NCI-H2196 treated with DMSO at 0.1 percent for 48 hours (cell line): ENCODE results near the gene CFD.
"Not testable (repeated sequence)": the region's sequence is repeated elsewhere in the genome, so short reads cannot be mapped to it uniquely, and the experiment has no call there.

Source experiments
- DNase-seq: peaks from one replicate; lab custom pipeline; 2025; ENCODE audit not compliant: unreplicated experiment; lab: John Stamatoyannopoulos, UW

The CFD gene

DNA sequence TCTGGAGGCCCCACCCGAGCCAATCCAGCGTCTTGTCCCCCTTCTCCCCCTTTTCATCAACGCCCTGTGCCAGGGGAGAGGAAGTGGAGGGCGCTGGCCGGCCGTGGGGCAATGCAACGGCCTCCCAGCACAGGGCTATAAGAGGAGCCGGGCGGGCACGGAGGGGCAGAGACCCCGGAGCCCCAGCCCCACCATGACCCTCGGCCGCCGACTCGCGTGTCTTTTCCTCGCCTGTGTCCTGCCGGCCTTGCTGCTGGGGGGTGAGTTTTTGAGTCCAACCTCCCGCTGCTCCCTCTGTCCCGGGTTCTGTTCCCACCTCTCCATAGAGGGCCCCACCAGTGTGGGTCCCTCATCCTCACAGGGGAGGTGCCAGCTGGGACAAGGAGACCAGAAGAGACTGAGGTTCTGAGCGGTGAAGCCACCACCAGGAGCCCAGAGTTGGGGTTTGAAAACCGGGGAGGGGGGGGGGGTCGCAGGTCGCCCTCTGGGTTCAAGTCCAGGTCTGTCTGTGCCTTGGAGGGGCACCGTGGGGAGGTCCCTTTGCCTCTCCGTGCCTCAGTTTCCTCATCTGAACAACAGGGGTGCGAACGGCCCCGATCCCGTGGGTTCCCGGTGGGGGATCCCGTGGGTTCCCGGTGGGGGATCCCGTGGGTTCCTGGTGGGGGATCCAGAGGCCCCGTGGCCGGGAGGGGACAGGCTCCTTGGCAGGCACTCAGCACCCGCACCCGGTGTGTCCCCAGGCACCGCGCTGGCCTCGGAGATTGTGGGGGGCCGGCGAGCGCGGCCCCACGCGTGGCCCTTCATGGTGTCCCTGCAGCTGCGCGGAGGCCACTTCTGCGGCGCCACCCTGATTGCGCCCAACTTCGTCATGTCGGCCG, 7.1 kb upstream of the CFD start, which contains the start of gene ELANE:
Gene ELANE, plus strand, starts transcription at position 168 of the 878 bp plus-strand sequence. Its CDS starts 26 bp downstream, at position 194.
- no peak for DNase-seq

DNA sequence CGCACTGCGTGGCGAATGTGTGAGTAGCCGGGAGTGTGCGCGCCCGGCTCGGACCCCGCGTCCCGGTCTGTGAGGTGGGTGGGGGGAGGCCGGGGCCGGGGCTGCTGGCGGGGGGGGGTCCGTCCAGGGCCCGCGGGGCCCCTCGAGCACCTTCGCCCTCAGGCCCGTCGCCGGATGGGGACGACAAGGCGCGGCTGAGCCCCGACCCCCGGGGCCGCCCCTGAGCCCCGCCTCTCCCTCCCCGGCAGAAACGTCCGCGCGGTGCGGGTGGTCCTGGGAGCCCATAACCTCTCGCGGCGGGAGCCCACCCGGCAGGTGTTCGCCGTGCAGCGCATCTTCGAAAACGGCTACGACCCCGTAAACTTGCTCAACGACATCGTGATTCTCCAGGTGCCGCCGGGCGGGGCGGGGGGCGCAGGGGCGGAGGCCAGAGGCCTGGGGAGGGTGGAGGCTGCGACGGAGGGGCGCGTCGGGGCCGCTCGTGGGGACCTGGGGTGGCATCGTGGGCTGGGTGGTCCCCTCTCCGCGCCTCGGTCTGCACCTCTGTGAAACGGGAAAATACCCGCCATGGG, 6.4 kb upstream of the CFD start:
- no peak for DNase-seq

DNA sequence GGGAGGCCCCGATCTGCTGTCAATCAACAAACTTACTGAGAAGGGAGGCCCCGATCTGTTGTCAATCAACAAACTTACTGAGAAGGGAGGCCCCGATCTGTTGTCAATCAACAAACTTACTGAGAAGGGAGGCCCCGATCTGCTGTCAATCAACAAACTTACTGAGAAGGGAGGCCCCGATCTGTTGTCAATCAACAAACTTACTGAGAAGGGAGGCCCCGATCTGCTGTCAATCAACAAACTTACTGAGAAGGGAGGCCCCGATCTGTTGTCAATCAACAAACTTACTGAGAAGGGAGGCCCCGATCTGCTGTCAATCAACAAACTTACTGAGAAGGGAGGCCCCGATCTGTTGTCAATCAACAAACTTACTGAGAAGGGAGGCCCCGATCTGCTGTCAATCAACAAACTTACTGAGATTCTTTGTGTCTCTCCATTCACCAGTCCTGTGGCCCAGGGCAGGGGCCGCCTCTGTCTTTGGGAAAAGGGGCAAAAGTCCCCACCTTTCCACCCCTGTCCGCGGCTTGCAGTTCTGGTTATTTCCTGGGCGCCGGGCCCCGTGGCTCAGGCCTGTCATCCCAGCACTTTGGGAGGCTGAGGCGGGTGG, 5.7 kb upstream of the CFD start:
- not testable (repeated sequence) for DNase-seq

DNA sequence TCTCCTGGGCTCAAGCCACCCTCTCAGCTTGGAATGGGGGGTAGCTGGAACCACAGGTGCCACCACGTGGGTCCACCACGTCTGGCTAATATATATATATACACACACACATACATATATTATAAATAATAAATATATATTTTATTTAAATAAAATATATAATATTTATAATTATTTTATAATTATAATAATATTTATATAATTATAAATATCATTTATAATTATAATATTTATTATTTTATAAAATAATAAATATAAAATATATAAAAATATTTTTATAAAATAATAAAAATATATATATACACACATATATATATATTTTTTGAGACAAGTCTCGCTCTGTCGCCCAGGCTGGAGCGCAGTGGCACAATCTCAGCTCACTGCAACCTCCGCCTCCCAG, 4.9 kb upstream of the CFD start:
- DNase-seq, result no peak

DNA sequence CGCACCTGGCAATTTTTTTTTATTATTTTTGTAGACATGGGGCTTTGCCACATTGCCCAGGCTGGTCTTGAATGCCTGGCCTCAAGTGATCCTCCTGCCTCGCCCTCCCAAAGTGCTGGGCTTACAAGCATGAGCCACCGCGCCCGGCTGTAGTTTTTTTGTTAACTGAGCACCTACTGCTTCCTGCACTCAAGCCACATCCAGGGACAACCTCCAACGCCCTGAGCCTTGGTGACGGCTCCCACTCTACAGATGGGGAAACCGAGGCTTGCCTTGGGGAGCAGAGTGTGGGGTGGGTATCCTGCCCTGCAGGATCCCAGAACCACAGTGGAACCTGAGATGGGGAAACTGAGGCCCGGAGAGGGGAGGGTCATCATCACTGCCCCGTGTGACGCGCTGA, 4.3 kb upstream of the CFD start:
- no peak for DNase-seq

DNA sequence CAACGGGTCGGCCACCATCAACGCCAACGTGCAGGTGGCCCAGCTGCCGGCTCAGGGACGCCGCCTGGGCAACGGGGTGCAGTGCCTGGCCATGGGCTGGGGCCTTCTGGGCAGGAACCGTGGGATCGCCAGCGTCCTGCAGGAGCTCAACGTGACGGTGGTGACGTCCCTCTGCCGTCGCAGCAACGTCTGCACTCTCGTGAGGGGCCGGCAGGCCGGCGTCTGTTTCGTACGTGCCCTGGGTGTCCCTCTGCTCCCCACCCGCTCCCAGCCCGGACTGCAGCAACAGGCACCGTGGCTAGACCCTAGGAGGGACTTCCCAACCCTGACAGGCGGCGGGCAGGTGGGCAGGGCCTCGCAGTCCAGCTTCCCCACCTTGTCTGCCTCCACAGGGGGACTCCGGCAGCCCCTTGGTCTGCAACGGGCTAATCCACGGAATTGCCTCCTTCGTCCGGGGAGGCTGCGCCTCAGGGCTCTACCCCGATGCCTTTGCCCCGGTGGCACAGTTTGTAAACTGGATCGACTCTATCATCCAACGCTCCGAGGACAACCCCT, 3.8 kb upstream of the CFD start:
- DNase-seq, result no peak

DNA sequence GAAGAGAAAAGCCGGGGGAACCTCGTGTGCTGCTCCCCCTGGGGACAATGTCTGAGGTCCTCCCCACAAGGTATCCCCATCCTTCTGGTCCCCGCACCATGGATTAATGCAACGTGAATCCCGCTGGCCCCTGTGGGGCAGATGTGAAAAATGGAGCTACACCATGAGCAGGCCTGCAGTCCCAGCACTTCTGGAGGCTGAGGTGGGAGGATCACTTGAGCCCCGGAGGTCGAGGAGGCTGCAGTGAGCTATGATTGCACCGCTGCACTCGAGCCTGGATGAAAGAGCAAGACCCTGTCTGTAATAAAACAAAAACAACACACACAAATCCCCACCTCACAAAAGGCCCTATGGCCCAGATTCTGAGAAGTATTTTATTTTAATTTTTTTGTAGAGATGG, 1.2 kb upstream of the CFD start:
- DNase-seq, result no peak

DNA sequence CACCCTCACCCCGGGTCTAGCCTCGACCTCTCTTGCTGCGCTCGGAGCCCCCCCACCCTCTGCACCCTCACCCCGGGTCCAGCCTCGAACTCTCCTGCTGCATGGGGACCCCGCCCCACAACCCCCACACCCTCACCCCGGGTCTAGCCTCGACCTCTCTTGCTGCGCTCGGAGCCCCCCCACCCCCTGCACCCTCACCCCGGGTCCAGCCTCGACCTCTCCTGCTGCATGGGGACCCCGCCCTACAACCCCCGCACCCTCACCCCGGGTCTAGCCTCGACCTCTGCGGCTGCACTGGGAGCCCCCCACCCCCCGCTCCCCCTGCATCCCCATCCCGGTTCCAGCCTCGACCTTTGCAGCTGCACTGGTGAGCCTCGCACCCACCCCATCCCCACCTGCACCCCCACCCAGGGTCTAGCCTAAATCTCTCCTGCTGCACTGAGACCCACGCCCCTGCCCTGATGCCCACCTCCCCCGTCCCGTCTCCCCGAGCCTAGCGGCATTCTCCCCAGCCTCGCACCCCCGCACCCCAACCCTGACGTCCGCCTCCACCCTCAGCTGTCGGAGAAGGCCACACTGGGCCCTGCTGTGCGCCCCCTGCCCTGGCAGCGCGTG, 1.8 kb downstream of the CFD start:
- no peak for DNase-seq

DNA sequence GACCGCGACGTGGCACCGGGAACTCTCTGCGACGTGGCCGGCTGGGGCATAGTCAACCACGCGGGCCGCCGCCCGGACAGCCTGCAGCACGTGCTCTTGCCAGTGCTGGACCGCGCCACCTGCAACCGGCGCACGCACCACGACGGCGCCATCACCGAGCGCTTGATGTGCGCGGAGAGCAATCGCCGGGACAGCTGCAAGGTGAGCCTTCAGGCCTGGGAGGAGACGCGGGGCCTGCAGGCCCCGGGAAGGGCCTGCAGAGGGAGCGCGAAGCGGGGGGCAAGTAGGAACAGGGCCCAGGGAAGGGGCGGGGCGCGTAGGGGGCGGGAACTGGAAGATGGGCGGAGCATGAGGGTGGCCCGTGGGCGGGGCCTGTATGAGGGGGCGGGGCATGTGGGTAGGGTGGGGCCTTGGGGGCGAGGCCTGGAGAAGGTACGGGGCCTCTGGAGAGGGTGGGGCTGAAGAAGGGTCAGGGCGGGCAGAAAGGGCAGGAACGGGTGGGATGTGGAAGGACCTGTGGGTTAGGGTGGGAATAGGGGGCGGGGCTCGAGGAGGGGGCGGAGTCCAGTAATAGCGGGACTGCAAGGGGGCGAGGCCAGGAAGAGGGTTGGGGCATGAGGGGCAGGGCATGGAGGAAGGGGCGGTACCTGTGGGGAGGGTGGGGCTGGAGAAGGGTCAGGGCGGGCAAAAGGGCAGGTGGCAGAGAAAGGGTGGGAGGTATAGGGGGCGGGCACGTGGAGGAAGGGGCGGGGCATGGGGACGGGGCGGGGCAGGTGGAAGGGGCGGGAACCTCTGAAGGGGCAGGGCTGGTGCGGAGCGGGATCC, 2.5 kb downstream of the CFD start:
- DNase-seq, result peak; percentile 62

DNA sequence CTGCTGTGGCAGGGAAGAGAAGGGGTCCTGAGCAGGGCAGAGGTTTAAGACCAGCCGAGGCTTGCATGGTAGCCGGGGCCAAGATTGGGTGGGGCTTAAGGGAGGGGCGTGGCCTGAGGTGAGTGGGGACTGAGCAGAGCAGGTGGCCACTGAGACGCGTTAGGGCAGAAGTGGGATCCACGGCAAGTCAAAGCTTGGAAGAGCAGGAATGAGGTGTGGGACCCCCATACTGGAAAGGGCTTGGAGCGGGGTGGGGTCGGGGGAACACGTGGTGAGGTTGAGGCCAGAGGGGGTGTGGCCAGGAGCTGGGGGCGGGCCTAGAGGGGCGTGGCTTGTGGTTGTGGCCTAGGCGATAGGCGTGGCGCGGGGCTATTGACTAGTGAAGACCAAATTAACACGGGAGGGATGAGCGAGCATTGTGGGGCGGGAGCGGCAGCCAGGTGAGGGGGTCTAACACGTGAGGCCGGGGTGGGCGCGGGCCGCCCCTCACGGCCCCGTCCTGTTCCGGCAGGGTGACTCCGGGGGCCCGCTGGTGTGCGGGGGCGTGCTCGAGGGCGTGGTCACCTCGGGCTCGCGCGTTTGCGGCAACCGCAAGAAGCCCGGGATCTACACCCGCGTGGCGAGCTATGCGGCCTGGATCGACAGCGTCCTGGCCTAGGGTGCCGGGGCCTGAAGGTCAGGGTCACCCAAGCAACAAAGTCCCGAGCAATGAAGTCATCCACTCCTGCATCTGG, 3.3 kb downstream of the CFD start:
- DNase-seq, result no peak

DNA sequence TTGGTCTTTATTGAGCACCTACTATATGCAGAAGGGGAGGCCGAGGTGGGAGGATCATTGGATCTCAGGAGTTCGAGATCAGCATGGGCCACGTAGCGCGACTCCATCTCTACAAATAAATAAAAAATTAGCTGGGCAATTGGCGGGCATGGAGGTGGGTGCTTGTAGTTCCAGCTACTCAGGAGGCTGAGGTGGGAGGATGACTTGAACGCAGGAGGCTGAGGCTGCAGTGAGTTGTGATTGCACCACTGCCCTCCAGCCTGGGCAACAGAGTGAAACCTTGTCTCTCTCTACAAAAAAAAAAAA, 3.8 kb downstream of the CFD start:
- DNase-seq, result no peak

DNA sequence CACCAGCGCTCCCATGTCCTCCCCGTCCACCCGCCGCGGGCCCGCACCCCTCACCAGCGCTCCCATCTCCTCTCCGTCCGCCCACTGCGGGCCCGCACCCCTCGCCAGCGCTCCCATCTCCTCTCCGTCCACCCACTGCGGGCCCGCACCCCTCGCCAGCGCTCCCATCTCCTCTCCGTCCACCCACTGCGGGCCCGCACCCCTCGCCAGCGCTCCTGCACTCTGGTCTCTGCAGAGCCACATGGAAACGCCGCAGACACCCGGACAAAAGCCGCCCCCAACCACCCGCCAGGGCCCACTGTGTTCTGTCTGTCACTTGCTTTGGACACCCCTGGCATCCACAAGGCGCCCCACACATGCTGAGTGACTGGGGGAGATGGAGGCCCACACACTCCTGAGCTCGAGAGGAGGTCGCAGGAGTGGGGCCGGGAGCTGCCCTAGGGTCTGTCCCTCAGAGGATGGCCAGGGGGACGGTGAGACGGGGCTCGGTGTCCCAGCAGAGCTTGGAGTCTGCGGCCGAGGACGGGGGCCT, 7.4 kb downstream of the CFD start:
- DNase-seq, result no peak

DNA sequence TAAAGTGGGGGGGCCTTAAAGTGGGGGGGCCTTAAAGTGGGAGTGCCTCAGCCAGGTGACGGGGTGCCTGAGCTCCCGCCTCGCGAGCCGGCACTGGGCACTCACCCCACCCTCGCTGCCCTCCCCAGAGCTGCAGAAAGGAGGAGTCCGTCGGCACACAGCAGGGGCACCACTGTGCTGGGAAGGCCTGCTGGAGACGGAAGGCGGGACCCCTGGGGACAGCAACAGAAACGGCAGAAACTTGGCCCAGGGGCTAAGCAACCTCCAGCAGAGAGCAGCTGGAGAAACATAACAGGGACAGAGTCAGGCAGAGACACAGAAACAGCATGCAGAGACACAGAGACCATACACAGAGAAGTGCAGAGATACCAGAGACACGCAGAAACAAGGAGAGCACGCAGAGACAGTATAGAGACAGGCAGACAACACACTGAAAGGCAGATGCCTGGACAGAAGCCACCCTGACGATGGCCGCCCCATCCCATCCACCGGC, 7.9 kb downstream of the CFD start:
- no peak for DNase-seq

DNA sequence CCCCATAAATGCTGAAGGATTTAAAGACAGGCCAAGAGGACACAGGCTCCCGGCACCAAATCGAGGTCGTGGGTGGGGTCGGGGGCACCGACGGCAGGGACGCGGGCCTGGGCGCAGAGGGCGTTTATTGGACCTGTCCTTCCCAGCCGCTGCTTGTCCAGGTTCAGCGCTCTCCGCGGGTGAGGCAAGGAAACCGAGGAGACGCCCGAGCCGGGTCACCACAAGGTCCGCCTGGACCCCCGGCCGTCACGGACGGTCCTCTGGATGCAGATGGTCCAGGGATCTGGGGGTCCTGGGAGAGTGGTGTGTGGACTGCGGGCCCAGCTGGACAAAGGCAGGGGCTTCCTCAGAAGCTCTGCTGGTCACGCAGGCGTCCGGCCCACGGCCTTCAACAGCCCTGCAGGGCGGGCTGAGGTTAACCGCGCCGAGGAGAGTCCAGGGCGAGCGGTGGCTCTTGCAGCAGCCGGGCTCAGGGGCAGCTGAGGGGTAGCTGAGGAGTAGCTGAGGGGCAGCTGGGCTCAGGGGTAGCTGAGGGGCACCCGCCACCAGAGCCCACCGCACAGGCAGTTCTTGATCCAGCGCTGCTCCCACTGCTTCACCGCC, 8.5 kb downstream of the CFD start:
- no peak for DNase-seq

DNA sequence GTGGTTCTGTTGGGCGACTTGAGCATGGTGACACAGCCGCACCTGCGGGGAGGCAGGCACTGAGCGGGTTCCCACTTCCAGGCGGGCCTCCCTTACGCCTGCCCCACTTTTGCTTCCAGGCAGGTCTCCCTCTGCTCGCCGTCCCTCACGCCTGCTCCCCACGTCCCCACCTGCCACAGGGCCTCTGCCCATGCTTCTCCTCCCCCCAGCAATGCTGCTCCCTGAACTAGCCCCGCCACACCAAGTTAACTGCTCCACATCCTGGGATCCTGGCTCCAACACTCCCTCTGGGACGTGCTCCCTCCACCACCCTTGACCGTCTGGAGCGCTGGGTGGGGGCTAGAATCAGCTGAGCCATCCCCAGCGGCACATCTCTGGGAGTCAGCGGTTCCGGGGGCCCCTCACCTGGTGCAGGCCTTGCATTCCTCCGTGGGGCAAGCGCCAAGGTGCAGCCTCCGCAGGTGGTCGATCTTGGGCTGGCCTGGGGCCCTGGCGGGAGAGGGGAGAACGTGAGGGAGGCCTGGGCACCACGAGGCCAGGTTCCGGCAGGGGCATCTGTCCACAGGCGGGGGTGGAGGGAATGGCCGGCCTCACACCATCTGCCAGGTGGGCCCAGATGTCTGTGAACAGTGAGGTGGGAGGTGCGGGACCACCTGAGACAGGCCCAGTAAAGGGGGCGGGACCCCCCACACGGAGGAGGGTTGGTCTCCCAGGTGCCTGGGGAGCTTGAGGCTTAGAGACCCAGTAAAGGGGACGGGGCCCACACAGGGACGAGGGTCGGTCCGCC, 9.2 kb downstream of the CFD start:
- DNase-seq, result no peak

DNA sequence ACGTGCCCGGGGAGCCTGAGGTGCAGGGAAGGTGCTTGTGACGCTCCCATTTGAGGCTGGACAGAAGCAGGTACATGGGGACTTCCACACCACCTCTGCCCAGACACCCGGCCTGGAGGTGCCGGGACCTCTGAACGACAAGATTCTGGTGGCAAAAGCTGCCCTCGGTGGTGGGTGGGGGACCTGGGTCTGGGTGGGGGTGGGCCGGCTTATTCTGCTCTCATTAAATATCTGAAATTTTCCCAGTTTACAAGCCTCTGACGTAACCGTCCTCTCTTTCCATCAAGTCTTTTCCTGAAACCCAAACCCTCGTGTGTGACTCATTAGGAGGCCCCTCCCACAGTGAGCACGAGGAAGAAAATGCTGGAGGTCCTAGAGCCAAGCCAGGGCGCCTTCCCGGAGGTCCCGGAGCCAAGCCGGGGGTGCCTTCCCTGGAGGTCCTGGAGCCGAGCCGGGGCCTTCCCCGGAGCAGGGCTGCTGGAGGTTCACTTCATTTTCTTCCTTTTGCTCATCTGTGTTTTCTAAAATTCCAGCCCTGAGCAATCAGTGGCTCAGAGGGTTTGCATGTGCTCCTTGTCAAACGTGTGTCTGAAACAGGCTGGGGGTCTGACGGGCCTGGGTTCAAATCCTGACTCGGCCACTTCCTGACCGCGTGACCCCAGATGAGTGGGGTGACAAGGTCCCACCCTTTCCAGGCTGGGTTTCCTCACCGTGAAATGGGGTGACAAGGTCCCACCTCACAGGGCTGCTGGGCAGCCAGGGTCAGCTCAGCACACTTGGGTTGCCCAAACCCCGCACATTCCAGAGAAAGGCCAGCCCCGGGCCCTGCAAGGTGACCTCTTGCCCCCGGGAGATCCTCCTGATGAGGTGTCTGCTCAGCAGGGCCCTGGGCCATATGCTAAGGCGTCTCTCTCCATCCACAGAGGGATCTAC, 10.0 kb downstream of the CFD start:
- DNase-seq, result no peak

DNA sequence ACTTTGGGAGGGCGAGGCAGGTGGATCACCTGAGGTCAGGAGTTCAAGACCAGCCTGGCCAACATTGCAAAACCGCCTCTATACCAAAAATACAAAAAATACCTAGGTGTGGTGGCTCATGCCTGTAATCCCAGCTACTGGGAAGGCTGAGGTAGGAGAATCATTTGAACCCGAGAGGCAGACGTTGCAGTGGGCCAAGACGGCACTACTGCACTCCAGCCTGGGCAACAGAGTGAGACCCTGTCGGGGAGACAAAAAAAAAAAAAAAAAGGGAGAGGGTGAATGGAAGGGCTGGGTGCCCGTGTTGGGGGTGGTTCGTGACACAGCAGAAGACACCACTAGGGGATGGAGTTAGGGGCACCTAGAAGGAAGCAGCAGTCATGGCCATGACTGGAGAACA, 10.8 kb downstream of the CFD start:
- no peak for DNase-seq
